B cell (primary cell): ENCODE measurements around the gene CFAP161. TPM values are rescaled to one million over a fixed set of nuclear protein-coding genes. Genes with fewer than 3 reads are reported as not detected.

Experiments used
- ATAC-seq: fragments of 200-7000 bp; cut with Tn5 transposase; one replicate; pipeline ENCODE4 v1.10.0; 2021; ENCODE audit warnings: low read depth, mild to moderate bottlenecking, moderate number of reproducible peaks, moderate library complexity
- CTCF ChIA-PET: fragments of 350-600 bp; sonication (Branson Sonifier 250); formaldehyde crosslinking; loops from one replicate; lab custom pipeline; 2021; ENCODE audit warnings: antibody characterized with exemption, inconsistent platforms; lab: Charles Lee
- POLR2A ChIA-PET: fragments of 350-600 bp; sonication (Branson Sonifier 250); formaldehyde crosslinking; loops from one replicate; lab custom pipeline; 2021; ENCODE audit warnings: antibody characterized with exemption; lab: Charles Lee
- DNase-seq: peaks from one replicate; pipeline ENCODE4 v3.0.0; 2013
- H2AFZ ChIP-seq: 2 replicates; pipeline ENCODE4 v1.6.1; 2012; ENCODE audit warnings: mild to moderate bottlenecking, low read depth, low read length; ENCODE audit not compliant: insufficient read depth, poor library complexity, severe bottlenecking
- H3K27ac ChIP-seq, 2 donors: 1 replicate in 1 of 2; 2 replicates in 1 of 2; pipeline ENCODE4 v1.5.1; 2012 to 2013; ENCODE audit warnings: low read length in 2 of 2, mild to moderate bottlenecking in 2 of 2, moderate library complexity in 1 of 2
- H3K27me3 ChIP-seq, 4 experiments: fragments of 200-600 bp in 1 of 4; sonication (generic) in 1 of 4; replicated peaks in 1 of 4; 1 replicate in 2 of 4; 2 replicates in 2 of 4; pipeline versions ENCODE4 v1.6.1 to v1.7.0; 2013 to 2016; ENCODE audit warnings: low read length in 3 of 4, mild to moderate bottlenecking in 2 of 4, mixed read lengths in 1 of 4, moderate library complexity in 1 of 4; ENCODE audit not compliant: insufficient read depth in 4 of 4, control insufficient read depth in 3 of 4; ENCODE audit errors: control extremely low read depth in 1 of 4
- H3K36me3 ChIP-seq, 2 experiments: replicated peaks in 1 of 2; 1 replicate in 1 of 2; 2 replicates in 1 of 2; pipeline versions ENCODE4 v1.6.1 to v1.7.1; 2013; ENCODE audit warnings: low read length in 1 of 2; ENCODE audit not compliant: insufficient read depth in 2 of 2, control insufficient read depth in 1 of 2; ENCODE audit errors: control extremely low read depth in 1 of 2, extremely low read depth in 1 of 2
- H3K4me1 ChIP-seq, 2 donors: fragments of 200-600 bp in 1 of 2; sonication (generic) in 1 of 2; 1 replicate in 1 of 2; 2 replicates in 1 of 2; pipeline versions ENCODE4 v1.5.1 to v1.6.1; 2013 to 2017; ENCODE audit warnings: low read length in 2 of 2; ENCODE audit not compliant: control insufficient read depth in 2 of 2, insufficient read depth in 2 of 2
- H3K4me2 ChIP-seq: replicated peaks from 2 replicates; pipeline ENCODE3; 2012; ENCODE audit warnings: mild to moderate bottlenecking, low read depth, low read length; ENCODE audit not compliant: poor library complexity, severe bottlenecking
- H3K4me3 ChIP-seq, 5 experiments: fragments of 200-600 bp in 1 of 5; sonication (generic) in 1 of 5; 1 replicate in 3 of 5; 2 replicates in 2 of 5; pipeline versions ENCODE4 v1.5.1 to v1.7.0; 2011 to 2016; ENCODE audit warnings: low read length in 4 of 5, mild to moderate bottlenecking in 4 of 5, low read depth in 2 of 5, control low read depth in 1 of 5, moderate library complexity in 1 of 5; ENCODE audit not compliant: insufficient read depth in 1 of 5; ENCODE audit errors: control extremely low read depth in 1 of 5, extremely low read depth in 1 of 5
- H3K79me2 ChIP-seq: fragments of 200-600 bp; sonication (generic); one replicate; pipeline ENCODE4 v1.6.0; 2016; ENCODE audit warnings: low read length; ENCODE audit not compliant: control insufficient read depth, insufficient read depth
- H3K9ac ChIP-seq: fragments of 200-600 bp; sonication (generic); 2 replicates; pipeline ENCODE4 v1.6.1; 2017; ENCODE audit warnings: mild to moderate bottlenecking, low read length, moderate library complexity
- H3K9me3 ChIP-seq, 3 donors: one replicate each; pipeline versions ENCODE4 v1.6.1 to v1.7.1; 2013; ENCODE audit warnings: low read length in 2 of 3; ENCODE audit not compliant: control insufficient read depth in 2 of 3, insufficient read depth in 1 of 3; ENCODE audit errors: control extremely low read depth in 1 of 3
- H4K20me1 ChIP-seq: 2 replicates; pipeline ENCODE4 v1.6.0; 2012; ENCODE audit warnings: mild to moderate bottlenecking, low read length; ENCODE audit not compliant: insufficient read depth, control insufficient read depth, poor library complexity, severe bottlenecking
- H3K27ac Mint-ChIP-seq: one replicate; pipeline ENCODE4 v1.8.0; 2021; ENCODE audit warnings: mixed read lengths
- H3K27me3 Mint-ChIP-seq: one replicate; pipeline ENCODE4 v1.8.0; 2021; ENCODE audit warnings: mixed read lengths
- H3K4me1 Mint-ChIP-seq: one replicate; pipeline ENCODE4 v1.8.0; 2021; ENCODE audit warnings: mixed read lengths
- H3K4me3 Mint-ChIP-seq: one replicate; pipeline ENCODE4 v1.8.0; 2021; ENCODE audit warnings: mixed read lengths
- H3K9me3 Mint-ChIP-seq: one replicate; pipeline ENCODE4 v1.8.0; 2022; ENCODE audit warnings: mixed read lengths; ENCODE audit not compliant: insufficient read depth
- EZH2 ChIP-seq: IDR thresholded peaks from 2 replicates; pipeline ENCODE4 v1.6.1; 2012; ENCODE audit warnings: borderline replicate concordance, low read depth, mild to moderate bottlenecking, moderate library complexity, low read length; ENCODE audit not compliant: insufficient read depth, poor library complexity, severe bottlenecking
- WGBS: methylation state at CpG from one replicate; pipeline ENCODE4 v1.1.5; 2013; ENCODE audit warnings: missing lambda C conversion rate; ENCODE audit not compliant: insufficient coverage; 5-methylcytosine and 5-hydroxymethylcytosine counted together
- intact Hi-C: fragments of 100-400 bp; cut with micrococcal nuclease; formaldehyde crosslinking; loops from one replicate; pipeline ENCODE4 v1.10.0; 2022
- polyA plus RNA-seq: library from polyadenylated mRNA; depleted of rRNA; stranded (reverse); fragments of >200 nt; gene quantifications from 2 replicates; pipeline ENCODE4 v1.2.3, GENCODE V29; 2012
- total RNA-seq, 2 donors: library from RNA; stranded (reverse); fragments of 120-200 nt in 1 of 2; gene quantifications; 1 replicate in 1 of 2; 2 replicates in 1 of 2; pipeline versions ENCODE4 v1.2.3 to v1.2.4, GENCODE V29; 2013 to 2022
- TF ChIP-seq, protein P1 (sequence below): fragments of 200-600 bp; IDR thresholded peaks from one replicate; pipeline ENCODE4 v1.8.0; 2022; ENCODE audit warnings: antibody characterized with exemption, mild to moderate bottlenecking

Gene CFAP161
- total and polyA plus RNA-seq, 2 donors (not counting 1 experiment from before 2014, with no cell fraction given) = not detected

- Histone ChIP-seq H3K4me2 (no peak overlapping the region), H3K9me3 (no peaks in the 10 kb centered on the region), H3K79me2 (no peaks in the 10 kb centered on the region), H3K4me1 (no peaks in the 10 kb centered on the region), H4K20me1 (no peaks in the 10 kb centered on the region), H3K4me3 (no peak overlapping the region), H2AFZ (no peak overlapping the region), H3K9ac (no peak overlapping the region), H3K36me3 (no peaks in the 10 kb centered on the region), H3K27me3 (peaks cover 0 to 13% (median 0%) of the 10 kb centered on the region in 4 experiments), H3K27ac (no peak overlapping the region)
- peaks cover 24% of the 10 kb centered on the region for H3K27me3 Mint-ChIP-seq
- intact Hi-C loops = no loop called here
- no peak for DNase-seq
- H3K4me1 Mint-ChIP-seq = no peaks in the 10 kb centered on the region
- 100% methylated on average over 1 of the region's 2 CpGs for WGBS
- H3K27ac Mint-ChIP-seq = no peak overlapping the region
- no peak for TF ChIP-seq EZH2
- TF ChIP-seq, protein P1, sequence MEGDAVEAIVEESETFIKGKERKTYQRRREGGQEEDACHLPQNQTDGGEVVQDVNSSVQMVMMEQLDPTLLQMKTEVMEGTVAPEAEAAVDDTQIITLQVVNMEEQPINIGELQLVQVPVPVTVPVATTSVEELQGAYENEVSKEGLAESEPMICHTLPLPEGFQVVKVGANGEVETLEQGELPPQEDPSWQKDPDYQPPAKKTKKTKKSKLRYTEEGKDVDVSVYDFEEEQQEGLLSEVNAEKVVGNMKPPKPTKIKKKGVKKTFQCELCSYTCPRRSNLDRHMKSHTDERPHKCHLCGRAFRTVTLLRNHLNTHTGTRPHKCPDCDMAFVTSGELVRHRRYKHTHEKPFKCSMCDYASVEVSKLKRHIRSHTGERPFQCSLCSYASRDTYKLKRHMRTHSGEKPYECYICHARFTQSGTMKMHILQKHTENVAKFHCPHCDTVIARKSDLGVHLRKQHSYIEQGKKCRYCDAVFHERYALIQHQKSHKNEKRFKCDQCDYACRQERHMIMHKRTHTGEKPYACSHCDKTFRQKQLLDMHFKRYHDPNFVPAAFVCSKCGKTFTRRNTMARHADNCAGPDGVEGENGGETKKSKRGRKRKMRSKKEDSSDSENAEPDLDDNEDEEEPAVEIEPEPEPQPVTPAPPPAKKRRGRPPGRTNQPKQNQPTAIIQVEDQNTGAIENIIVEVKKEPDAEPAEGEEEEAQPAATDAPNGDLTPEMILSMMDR = no peak
- CTCF ChIA-PET = interaction anchor here (1.2 kb wide), 1 partner anchor 12 kb away, joined by 3 read pairs; no protein-coding TSS in a partner anchor
- ATAC-seq = no peak
- H3K9me3 Mint-ChIP-seq = no peaks in the 10 kb centered on the region
- POLR2A ChIA-PET = interaction anchor here (0.7 kb wide), 1 partner anchor 57 kb away, joined by 19 read pairs; no protein-coding TSS in a partner anchor
- no peak overlapping the region for H3K4me3 Mint-ChIP-seq
Observed at GRCh38 chr15:81168131-81168526, 34.1 kb downstream of the CFAP161 start.

DNA sequence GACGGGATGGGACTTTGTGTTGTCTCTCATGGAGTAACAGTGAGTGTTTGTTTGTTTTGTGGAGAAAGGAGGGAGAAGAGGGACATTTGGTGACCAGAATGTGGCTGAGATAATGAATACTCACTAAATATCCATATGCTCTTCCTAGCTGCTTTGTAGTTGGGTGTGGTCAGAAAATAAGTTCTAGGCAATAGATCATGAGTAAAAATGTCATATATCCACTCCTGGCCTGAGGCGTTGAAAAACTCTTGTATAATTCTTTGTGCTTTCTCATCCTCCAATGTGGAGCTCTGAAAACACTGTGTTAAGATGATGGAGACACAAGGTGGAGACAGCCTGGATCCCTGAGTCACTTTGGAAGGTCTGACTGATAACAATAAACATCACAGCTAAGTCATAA lies 34.6 kb downstream of the CFAP161 start:
- no peaks in the 10 kb centered on the region for H3K9me3 ChIP-seq
- H3K9ac ChIP-seq = no peak overlapping the region
- DNase-seq (no peak), ATAC-seq (no peak)
- H3K27ac ChIP-seq = no peak overlapping the region
- intact Hi-C loops = no loop called here
- Mint-ChIP-seq H3K9me3 (no peaks in the 10 kb centered on the region), H3K4me1 (no peaks in the 10 kb centered on the region), H3K4me3 (no peak overlapping the region), H3K27me3 (peaks cover 24% of the 10 kb centered on the region), H3K27ac (no peak overlapping the region)
- no peaks in the 10 kb centered on the region for H3K79me2 ChIP-seq
- H3K27me3 ChIP-seq = peaks cover 0 to 13% (median 0%) of the 10 kb centered on the region in 4 experiments
- TF ChIP-seq, protein P1 = no peak
- TF ChIP-seq EZH2 = no peak
- H3K4me3 ChIP-seq = no peak overlapping the region
- H3K4me2 ChIP-seq = no peak overlapping the region
- H3K4me1 ChIP-seq = no peaks in the 10 kb centered on the region
- no peaks in the 10 kb centered on the region for H3K36me3 ChIP-seq
- no peaks in the 10 kb centered on the region for H4K20me1 ChIP-seq
- ChIA-PET CTCF (interaction anchor here (1.2 to 1.5 kb wide), 2 partner anchors 13 to 97 kb away, joined by 3 to 4 read pairs; no protein-coding TSS in a partner anchor), POLR2A (no interaction called here)
- H2AFZ ChIP-seq = no peak overlapping the region
- 80% methylated on average over 1 of the region's 2 CpGs for WGBS
